GM21390 (cell line): ENCODE data around the gene CEP170B.
"Not testable (repeated sequence)": the region's sequence is repeated elsewhere in the genome, so short reads cannot be mapped to it uniquely, and the experiment has no call there.

Experiments used
- ATAC-seq: cut with Tn5 transposase; IDR thresholded peaks from one replicate; pipeline ENCODE4 v1.9.1; 2021; ENCODE audit not compliant: unreplicated experiment

The CEP170B gene

DNA sequence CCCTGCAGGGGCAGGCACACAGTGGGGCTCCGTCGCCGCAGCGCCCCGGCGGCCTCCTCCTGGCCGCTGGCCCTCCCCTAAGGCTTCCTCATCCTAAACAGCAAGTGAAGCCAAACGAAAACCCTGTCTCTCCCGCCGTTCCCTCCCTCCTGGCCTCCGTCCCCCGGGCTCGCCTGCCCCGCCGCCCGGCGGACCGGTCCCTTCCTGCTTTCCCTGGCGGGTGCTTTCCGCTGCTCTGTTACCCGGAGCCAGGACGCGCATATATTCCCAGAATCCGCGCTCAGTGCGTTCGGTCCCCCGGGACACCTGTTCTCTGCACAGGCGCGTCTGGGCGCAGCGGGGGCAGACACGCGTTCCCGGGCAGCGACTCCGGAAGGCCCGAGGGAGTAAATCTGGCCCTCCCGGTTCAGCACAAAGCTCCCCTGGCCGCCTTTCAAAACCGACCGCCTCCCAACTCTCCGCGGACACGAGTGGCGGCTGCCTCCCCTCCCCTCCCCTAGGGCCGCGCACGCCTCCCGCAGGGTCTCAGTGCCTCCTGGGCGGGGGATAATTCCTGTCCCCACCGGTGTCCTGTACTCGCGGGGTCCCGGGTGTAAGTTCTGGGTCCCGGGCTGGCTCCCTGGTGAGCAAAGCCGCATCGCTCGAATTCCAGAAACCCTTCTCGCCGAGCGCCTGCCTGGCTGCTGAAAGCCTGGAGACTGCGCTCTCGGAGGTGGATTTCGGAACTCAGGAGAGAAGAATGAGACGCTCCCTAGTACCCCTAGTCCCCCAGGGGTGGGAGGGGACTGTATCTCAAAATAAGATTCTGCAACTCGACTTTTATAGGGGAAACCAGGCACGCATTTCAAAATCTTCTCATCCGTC, 21.4 kb upstream of the CEP170B start:
- ATAC-seq, result no peak

DNA sequence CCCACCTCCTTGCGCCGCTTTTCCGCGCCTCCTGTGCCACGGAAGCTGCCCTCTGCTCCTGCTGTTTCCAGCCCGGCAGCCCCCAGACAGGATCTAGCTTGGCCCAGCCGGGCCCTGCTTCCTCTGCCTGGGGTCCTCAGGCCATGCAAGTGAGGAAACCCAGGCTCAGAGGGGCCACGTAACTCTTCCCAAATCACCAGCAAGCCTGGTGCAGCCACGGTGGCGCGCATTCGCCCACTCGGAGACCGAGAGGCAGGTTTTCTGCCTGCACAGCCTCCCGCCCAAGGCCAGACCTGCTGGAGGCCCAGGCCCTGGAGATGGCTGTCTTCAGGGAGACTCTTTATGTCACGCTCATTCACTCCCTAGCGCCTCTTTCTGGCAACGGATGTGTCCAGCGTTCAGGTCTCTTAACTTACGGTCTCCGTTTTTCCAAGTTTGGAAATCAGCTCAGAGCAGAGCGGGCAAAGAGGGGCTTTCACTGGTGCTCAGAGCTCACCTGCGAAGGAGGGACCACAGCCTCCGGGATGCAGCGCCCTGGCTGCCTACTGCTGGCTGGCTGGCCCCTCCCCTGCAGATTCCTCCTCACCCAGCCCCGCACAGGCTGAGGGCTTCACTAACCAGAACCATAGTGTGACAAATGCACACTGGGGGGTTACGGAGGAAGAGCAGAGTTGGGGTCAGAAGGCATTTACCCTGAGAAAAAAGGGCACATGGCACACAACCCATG, 20.6 kb upstream of the CEP170B start:
- no peak for ATAC-seq

DNA sequence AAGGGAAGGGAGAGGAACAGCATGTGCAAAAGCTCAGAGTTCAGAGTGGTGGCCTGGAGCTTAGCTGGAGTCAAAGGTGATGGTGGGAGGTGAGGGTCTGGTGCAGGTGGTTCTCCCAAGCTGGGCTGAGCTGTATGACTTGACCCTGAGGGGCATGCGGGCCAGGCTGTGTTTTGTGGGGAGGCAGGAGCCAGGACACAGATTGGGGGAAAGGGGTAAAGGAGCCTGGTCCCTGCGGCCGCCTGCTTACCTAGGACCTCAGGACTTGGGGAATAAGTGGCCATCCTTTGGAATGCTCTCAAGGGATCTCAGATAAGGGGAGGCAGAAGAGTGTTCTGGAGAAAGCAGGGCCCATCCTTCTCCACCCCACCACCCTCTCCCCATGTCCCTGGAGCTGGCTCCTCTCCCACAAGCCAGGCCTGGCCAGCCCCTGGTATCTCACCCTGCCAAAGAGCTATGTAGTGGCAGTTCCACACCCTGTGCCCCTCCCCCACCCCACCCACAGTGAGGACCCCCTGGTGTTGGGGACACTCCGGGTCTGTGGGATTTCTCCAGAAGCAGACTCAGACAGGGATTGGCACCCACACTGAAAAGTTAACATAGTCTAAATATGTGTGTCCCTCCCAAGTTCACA, 19.9 kb upstream of the CEP170B start:
- no peak for ATAC-seq

DNA sequence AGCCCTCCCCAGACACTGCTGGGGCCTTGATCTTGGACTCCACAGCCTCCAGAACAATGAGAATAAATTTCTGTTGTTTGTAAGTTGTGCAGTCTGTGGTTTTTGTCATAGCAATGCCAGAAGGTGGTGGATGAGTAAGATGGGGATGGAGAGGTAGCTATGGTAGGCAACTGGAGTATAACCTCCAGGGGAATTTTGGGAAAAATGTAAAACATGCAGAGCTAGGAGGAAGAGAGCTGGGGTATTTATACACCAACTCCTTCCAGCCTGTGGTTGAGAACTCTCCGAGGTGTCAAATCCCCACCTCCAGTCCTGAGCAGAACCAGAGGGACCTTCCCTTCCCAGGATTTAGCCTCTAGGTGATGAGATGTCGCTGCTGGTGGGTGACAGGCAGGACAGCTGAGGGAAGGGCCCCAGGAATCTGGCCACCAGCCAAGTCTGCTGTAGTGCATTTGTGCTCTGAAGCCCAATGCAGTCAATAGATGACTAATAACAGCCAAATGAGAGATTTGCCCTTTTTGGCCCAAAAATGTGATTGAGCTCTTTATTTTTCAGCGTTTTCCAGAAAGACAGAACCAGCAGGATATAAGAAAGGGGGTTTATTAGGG, 19.1 kb upstream of the CEP170B start:
- no peak for ATAC-seq

DNA sequence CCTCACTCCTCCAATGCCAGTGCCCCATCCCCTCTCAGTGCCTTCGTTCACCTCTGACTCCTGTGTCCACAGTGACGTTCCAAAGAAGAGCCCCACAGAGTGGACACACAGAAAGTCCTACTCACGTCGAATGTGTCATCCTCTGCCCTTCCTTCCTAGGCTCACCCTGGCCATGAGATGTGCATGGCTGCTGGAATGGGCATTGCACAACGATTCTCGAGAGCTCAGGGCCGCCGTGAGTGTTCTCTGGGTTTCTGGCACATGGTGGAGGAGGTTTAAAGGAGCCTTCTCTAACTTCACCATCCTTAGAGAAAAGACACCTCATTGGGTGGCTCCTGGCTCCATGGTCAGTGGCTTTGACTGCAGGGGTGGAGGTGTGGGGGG, 12.8 kb upstream of the CEP170B start:
- no peak for ATAC-seq

DNA sequence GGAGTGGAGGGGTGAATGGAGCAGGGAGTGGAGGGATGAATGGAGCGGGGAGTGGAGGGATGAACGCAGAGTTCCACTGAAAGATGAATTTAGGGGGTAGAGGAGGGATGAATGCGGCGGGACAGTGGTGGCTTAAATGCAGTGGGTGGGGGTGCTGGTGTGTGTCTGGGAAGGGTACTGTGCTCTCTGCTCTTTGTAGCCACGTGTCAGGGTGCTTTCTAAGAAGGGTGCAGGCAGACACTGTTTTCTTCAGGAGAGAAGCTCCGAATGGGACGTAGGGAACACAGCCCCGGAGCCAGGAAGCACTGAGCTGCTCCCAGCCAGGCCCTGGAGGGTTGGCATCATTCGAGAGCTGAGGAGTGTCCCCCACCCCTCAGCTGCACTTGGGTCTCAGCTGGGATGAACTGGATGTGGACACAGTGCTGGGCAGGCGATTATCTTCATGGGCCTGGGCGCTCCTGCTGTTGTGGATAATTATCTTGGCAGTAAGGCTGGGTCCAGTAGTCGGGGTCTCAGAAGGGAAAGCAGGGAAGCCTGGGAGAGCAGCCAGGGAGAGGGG, 9.5 kb upstream of the CEP170B start:
- ATAC-seq, result no peak

DNA sequence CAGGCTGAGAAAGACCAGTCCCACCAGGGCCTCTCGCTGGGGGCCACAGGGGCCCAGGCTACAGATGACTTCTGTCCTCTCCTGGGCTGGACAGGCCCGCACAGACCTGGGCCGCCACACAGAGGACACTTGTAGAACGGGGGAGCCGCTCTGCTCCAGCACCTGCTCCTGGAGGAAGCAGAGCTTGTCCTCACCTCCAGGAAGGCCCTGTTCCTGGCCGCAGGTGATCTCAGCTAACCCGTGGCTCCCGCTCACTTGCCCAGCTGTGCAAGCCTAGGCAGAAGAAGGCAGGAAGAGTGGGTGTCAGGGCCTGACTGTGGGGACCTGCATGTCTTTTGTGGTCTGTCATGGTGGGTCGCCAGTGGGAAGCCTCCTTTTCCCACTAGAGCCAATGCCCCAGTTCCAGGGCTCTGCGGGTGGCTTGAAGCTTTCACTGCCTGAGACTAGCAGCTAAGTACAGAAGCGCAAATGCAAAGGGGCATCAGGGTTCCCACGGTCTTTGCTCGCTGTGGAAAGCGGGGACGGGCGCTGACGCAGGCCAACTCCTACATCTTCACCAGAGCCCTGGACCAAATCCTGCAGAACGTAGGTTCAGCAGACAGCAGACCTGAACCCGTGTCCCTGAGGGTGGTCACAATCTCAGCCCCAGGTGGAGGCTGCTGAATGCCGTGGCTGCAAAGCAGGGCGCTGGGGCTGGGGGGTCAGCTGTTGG, 8.8 kb upstream of the CEP170B start:
- no peak for ATAC-seq

DNA sequence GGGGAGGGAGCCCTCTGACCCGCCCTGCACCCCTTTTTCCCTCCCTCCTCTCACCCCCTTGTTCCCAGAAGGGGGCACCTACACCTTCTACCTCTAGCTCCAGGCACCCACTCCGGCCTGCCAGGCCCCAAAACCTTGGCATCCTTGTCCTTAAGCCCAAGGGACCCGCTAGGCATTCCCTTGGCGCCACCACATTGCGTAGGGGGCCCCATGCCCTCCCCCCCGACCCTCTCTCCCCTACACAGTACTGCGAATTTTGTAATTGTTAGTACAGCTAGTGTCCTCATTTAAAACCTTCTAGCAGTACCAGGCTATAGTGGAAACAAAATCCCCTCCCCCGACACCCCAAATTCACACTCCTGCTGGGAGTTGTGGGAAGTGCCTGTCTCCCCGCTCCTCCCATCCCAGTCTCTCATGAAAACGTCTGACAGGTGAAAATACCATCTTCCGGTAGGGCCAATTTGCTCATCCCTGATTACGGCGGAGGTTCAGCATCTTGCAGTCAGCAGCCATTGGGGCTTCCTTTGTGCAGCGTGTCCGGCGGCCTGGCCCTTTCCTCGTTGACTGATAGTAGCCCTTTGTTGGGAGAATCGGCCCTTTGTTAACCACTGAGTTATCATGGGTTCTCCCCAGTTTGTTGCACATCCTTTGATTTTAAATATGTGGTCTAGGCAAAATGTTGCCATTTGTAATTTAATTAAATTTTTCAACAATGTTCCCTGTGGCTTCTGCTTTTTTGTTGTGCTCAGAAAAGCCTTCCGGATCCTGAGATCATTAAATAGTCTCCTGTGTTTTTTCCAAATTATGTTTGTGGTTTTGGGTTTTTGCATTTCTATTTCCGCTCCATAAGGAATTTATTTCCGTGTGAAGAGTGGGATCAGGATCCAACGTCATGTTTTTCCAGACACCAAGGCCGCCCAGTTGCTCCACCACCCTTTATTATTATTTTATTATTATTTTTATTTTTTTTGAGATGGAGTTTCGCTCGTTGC, 7.9 kb upstream of the CEP170B start:
- no peak for ATAC-seq

DNA sequence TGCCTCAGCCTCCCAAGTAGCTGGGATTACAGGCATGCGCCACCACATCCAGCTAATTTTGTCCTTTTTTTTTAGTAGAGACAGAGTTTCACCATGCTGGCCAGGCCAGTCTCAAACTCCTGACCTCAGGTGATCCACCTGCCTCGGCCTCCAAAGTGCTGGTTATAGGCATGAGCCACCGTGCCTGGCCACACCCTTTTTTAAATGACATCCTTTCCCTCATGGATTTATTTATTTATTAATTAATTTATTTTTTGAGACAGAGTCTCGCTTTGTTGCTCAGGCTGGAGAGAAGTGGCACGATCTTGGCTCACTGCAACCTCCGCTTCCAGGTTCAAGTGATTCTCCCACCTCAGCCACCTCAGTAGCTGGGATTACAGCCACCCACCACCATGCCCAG, 7.1 kb upstream of the CEP170B start:
- not testable (repeated sequence) for ATAC-seq

DNA sequence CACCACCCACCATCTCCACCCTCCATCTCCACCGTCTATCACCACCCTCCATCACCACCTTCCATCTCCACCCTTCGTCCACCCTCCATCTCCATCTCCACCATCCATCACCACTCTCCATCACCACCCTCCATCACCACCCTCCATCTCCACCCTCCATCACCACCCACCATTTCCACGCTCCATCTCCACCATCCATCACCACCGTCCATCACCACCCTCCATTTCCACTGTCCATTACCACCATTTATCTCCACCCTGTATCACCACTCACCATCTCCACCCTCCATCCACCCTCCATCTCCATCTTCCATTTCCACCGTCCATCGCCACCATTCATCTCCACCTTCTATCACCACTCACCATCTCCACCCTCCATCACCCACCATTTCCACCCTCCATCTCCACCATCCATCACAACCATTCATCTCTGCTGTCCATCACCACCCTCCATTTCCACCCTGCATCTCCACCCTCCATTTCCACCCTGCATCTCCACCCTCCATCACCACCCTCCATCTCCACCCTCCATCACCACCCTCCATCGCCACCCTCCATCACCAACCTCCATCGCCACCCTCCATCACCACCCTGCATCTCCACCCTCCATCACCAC, 6.1 kb upstream of the CEP170B start:
- ATAC-seq, result no peak

DNA sequence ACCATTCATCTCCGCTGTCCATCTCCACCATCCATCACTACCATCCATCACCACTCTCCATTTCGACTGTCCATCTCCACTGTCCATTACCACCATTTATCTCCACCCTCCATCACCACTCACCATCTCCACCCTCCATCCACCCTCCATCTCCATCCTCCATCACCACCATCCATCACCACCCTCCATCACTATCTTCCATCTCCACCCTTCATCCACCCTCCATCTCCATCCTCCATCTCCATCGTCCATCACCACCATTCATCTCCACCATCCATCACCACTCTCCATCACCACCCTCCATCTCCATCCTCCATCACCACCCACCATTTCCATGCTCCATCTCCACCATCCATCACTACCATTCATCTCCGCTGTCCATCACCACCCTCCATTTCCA, 5.2 kb upstream of the CEP170B start:
- ATAC-seq, result no peak

DNA sequence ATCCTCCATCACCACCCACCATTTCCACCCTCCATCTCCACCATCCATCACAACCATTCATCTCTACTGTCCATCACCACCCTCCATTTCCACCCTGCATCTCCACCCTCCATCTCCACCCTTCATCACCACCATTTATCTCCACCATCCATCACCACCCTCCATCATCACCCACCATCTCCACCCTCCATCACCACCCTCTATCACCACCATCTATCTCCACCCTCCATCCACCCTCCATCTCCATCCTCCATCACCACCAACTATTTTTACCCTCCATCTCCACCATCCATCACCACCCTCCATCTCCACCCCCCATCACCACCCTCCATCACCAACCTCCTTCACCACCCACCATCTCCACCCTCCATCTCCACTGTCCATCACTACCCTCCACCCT, 4.7 kb upstream of the CEP170B start:
- no peak for ATAC-seq

DNA sequence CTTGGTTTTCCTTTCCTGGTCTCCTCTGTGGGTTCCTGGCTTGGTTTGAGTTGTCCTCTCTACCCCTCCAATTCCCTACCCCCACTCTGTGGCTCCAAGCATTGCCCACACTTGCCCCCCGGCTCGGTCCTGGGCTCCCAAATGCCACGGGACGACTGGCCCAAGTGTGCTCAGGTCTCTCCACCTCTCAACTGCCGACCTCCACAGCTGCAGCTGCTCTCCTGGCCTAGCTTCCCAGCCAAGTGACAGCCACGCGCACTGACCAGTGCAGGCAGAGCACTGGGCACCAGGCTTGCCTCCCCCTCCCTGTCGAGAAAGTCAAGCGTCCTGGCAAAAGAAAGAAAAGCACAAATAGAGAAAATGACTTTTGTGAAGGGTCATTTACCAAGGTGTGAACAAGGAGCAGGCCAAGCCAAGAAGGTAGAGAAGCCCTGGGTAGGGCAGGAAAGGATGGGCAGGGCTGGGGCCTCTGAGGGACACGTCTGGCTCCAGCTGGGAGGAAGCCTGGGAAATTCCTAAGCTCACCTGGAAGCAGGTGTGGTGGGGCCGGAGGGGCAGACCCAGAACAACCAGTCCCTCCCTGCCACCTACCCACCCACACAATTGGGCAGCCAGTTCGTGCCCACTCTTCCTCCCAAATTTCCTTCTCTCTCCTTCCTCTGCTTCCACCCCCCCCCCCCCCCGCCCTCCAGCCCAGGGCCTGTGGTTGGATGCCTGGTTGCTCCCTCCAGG, 1.8 kb upstream of the CEP170B start:
- ATAC-seq, result no peak

DNA sequence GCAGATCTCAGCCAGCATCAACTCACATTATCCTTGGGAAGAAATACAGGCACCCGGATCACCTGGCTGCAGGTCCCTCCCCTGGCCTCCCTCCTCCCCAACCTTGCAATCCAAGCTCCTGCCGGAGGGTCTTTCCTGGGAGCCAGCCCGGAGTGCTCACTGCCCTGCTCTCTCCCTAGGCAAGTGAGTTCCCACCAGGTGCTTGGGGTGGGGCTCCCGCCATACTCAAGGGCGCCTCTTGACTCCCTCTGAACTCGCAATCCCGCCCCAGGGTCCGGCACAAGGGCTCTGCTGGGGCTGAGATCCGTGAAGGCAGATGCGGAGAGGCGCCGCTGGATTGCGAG, 1.2 kb upstream of the CEP170B start:
- ATAC-seq, result no peak

DNA sequence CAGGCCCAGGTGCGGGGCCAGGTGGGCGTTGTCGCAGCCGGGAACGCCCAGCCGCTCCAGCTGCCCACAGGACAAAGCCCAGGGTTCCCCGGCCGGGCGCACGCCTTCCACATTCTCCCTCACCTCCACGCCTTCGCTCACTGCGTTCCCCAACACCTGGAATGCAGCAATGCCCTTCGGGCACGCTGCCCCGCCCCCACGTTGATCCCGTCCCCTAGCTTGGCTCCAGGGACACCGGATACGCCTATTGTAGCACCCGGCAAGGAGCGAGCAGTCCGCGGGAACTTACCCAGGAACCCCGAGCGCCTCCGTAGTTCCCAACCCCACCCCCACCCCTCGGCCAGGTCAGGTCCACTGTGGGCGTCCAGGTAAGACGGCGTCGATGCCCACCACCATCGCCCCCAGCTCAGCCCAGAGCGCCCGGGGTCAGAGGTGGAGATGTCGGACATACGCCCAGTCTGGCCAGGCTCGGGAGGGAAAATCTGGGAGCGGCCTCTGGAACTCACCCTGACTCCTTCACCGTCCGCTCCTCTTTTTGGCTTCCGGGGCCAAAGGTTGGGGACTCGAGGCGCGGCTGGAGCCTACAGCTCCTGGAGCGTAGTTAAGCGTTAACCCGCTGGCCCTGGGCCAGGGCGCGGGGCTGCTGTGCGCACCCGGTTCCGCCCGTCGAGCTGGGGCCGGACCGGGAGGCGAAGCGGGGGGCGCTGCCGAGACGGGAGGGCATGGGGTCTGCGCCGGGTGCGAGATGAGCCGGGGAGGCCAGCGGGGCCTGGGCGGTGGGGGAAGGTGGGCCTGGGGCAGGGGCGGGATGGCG, 594 bp upstream of the CEP170B start:
- no peak for ATAC-seq

DNA sequence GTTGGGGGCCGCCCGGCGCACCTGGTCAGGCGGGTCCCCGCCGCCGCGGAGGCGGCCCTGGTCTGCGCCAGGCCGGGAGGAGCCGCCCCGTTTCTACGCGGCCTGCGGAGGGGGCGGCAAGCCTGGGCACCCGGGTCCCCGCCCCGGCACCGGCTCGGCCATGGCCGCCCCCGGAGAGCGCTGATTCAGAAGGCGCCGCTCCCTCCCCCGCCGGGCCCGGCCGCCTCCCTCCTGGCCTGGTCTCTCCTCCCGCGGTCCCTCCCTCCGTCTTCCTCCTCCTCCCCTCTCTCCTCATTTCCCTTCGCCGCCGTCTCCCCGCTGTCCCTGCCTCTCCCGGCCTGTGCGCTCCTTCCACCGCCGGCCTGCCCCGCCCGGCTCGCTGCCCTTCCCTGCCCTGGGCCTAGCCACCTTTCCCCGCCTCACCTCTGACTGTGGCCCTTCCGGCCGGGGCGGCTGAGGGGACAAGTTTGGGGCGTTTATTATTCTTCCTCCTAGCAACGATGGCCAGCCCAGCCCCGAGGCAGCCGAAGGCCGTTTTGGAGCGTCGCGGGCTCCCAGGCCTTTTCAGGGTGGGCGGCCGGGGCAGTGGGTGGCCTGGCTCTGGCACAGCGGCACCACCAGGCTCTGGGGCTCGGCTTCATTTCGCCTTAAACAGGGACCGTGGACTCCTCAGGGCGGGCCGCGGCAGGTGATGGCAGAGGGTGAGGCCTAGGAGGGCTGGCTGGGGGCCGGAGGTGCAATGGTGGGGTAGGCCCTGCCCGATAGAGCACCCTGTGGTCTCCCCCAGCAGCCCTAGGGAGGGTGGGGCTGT, 768 bp downstream of the CEP170B start:
- ATAC-seq, result no peak
